OCI-LY7 (cell line): ENCODE results near the gene IL1A.

Experiments used
- CTCF ChIP-seq: fragments of 200-600 bp; sonication (generic); conservative IDR thresholded peaks from 2 replicates; pipeline ENCODE4 v1.5.1; 2014; ENCODE audit warnings: mild to moderate bottlenecking, antibody characterized with exemption, low read length, moderate library complexity, mixed read lengths
- EZH2phosphoT487 ChIP-seq: fragments of 200-600 bp; sonication (generic); IDR thresholded peaks from 2 replicates; pipeline ENCODE4 v1.6.1; 2018; ENCODE audit warnings: low read depth, borderline replicate concordance, mild to moderate bottlenecking, mixed run types, antibody characterized with exemption, low read length, moderate library complexity, mixed read lengths

- TF ChIP-seq CTCF (no peak), EZH2phosphoT487 (no peak)
Measured at GRCh38 chr2:112809112-112809511, 24.8 kb upstream of the IL1A start.
